ENCODE data around the gene NOTCH1.

NOTCH1 gene

DNA sequence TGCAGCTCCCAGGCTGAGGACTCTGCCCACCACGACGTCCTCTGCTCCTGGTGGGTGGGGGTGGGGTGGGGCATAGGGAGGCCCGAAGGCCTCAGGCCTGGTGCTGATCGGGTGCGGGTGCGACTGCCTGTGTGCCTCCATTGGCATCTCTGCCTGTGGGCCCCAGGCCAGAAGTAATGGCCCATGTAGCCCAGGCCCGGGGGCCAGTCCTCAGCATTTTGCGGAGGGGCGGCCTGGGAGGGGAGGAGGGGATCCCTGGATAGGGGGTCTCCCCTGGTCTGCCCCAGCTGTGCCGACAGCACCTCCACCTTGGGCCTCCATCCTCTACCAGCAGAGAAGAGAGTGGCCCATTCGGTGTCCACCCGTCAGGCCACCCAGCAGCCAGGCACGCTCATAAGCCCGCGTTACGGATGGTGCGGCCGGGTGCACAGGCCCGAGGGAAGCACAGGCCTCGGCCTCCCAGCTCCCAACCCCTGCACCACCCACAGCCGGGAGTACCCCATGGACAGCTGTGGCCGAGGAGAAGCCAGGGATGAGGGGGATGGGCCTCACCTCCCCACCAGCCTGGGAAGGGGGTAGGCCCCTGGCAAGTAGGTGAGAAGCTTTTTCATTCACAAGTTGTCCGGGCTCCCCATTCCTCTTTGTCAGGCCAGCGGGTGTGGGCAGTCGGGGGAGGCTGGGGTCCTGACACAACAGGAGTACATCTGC, 1.8 kb upstream of the NOTCH1 start:
- in situ Hi-C loops (cut with HindIII; ENCODE audit: low sequenced_read_pairs) = no loop called here

DNA sequence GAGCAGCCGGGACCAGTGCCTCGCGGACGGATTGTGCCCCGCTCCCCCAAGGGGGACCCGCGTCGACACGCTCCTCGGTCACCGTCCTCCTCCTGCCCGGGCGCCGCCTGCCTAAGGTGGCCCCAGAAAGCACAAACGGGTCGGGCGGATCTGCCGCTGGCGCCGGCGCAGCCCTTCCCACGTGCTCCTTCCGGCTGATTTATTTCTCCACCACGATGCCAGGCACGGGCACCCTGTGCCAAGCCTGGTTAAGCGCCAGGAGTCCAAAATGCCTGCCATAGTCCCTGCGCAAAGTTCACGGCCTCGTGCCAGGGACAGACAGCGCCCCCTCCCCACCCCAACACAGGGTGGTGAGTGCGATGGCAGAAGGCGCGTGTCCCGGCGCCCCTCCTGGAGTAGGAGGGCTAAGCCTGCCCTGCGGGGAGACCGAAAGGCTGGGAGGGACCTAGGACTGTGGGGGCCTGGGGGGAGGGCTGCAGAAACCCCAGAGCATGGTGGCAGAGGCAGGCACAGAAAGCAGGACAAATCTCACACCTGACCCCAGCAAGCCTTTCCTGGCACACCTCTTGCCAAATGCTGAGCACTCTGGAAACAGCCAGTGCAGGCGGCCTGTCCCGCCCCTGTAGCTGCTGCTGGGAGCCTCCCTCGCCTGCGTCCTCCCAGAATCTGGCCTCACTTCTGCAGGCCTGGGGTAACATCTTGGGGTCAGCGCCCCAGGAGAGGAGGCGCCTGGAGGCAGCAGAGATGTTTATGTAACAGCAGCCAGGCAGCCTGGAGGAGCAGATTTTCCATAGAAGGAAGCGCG, 1.1 kb upstream of the NOTCH1 start:
- in situ Hi-C loops (cut with HindIII; ENCODE audit: low sequenced_read_pairs) = no loop called here

DNA sequence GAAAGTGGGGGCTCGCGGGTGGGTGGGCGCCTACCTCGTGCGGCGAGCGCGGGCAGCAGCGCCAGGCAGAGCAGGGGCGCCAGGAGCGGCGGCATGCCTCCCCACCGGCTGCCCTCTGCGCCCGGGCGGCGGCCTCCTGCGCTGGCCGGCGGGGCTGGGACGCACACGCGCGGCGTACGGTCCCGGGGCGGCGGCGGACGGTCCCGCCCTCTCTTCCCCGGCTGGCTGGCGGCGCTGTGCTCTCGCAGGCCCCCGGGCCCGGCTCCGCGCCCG, 220 bp downstream of the NOTCH1 start:
- in situ Hi-C loops (cut with HindIII; ENCODE audit: low sequenced_read_pairs) = no loop called here

DNA sequence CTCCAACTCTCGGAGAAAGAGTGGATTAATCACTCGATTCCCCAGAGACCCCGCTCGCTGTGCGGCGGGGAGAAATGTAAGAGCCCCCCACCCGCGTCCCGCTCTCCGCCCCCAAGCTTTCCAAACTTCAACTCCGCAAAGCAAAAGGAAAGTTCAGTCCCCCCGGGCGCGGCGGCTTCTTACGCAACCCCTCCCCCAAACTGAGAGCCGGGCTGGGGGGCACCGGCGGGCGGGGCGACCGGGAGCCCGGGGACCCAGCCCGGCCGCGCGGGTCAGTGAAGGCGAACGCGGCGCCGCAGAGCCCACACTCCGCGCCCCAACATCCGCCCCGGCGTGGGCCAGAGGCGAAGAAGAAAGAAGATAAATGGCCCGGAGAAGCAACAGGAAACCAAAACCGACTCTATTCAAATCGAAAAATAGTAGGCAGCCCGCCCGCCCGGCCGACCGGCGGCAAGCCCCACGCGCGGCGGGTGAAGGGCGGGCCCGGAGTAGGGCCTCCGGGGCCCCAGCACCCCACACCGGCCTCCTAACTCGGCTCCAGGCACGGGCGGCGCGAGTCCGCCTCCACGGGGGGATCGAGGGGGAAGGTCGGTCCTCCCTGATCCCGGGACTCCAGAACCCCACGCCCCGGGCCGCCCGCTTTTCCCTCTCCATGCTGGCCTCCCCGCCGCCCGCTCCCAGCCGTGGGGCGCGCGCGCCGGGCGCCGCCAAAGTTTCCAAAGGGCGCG, 720 bp downstream of the NOTCH1 start:
- in situ Hi-C loops (cut with HindIII; ENCODE audit: low sequenced_read_pairs) = no loop called here

DNA sequence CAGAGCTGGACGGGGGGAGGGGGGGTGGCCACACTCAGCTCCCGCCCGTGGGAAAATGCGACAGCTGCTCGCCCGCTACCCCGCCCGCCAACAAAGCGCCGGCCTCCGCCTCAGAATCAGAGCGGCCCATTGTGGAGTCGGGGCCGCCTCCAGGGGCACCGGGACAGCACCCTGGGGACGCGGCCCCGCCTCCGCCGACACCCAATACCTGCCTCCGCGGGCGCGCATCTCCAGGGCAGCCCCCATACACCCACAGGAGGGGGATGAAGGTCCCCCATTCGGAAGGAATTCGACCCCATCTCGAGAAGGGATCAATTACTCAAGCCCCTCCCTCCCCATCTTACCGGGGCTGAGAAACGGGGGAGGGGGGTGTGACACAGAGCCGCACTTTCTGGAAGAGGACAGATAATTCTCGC, 1.3 kb downstream of the NOTCH1 start:
- in situ Hi-C loops (cut with HindIII; ENCODE audit: low sequenced_read_pairs) = no loop called here

DNA sequence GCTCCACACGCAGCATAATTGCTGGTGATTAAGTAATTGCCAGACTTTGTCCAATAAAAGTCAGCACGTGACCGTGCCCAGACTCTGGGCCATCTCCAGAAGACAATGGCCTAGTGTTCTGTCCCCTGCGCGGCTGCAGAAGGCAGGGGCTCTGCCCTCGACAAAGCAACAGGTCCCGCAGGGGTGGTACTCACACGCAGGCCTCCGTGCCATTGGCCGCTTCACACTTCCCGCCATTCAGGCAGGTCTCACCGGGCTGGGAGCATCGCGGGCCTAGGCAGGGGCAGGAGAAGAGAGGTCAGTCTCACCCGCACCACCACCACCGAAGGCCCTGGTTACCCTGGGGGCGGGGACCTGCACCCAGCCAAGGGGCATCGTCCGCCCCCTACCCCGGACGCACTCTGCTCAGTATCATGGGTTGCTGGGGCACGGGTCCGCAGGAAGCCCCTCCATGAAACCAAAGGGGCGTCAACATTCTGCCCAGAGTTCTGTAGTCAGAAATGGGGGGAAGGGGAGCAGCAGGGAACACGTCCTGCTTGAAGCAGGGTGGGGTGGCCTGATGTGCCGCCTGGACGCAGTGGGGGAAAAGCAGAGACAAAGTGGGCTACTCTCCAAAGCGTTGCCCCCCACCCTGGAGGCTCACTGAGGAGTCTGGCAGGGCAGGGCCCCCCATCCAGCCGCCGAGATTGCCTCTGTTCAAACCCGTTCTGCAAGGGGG, 1.9 kb downstream of the NOTCH1 start:
- in situ Hi-C loops (cut with HindIII; ENCODE audit: low sequenced_read_pairs) = no loop called here

DNA sequence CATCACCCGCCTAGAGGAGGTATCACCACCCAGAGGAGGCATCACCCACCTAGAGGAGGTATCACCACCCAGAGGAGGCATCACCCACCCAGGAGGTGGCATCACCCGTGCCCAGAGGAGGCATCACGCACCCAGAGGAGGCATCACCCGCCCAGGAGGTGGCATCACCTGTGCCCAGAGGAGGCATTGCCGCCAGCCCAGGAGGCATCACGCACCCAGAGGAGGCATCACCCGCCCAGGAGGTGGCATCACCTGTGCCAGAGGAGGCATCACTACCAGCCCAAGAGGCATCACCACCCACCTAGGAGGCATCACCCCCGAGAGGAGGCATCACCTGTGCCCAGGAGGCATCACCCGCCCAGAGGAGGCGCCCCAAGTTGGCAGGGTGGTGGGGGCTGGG, 2.6 kb downstream of the NOTCH1 start:
- in situ Hi-C loops (cut with HindIII; ENCODE audit: low sequenced_read_pairs) = no loop called here

DNA sequence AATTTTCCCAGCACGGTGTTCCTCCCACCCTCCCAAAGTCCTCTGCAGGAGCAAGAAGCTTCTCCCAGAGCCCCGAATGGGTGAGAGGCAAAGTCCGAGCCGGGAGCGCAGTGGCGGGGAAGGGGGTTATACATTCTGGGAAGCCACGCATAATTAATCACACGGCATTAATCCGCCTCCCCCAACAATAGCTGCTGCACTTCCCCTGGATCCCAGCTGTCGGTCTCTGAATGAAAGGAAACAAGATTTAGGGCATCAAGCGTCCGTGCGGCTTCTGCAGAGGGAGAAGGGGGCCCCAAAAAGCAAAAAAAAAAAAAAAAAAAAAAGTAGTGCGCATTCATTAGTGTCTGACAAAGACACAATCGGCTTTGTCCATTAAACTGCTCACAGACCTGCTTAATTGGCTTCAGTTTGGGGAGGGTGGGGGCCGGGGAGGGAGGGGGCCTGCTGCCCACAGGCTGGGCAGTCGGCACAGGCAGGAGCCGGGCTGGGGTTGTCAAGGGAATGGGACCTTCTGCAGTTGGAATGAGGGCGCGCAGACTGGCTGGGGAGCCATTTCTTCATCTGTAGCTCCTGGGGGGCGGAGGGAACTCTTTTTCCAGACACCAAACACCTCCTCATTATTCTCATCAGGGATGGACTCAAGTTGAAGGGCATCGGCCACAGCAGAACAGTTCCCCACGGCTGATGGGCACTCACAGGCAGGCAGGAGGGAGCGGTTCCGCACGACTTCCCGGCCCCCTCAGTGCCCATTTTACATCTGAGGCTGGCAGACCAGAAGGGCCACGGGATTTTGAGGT, 3.4 kb downstream of the NOTCH1 start:
- in situ Hi-C loops (cut with HindIII; ENCODE audit: low sequenced_read_pairs) = no loop called here

DNA sequence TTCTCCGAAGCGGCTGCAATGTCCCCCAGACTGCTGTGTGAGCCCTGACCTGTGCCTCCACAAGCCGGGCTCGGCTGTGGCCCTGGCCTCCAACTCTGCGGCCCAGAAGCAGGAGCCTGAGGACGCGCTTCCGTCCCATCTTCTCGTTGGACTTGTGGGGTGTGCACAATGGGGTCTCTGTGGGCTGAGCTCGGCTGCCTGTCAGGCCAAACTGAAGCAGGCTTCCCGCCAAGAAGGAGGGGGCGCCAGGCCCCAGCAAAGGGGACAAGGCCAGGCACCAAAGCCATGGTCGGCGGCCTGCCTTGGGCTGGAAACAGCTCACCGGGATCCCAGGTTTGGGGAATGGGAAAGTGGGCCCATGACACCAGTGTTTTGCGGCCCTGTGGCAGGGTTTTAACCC, 4.1 kb downstream of the NOTCH1 start:
- in situ Hi-C loops (cut with HindIII; ENCODE audit: low sequenced_read_pairs) = no loop called here

DNA sequence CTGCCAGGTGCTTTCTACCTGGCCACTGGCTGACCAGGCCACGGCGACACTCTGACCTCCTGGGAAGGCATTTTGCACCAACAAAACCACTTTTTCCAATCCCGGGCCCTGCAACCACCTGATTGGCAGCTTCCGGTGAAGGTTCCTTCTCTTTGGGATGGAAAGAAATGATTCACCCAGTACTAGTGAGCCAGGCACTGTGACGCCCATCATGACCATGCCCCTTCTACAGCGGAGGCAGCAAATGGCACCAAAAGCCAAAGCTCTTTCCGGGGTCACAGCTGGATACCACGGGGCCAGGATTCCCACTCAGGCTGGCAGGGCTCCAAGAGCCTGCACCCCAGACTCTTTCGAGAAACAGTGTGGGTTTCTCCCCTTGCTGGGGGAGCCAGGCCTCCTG, 4.7 kb downstream of the NOTCH1 start:
- in situ Hi-C loops (cut with HindIII; ENCODE audit: low sequenced_read_pairs) = no loop called here

DNA sequence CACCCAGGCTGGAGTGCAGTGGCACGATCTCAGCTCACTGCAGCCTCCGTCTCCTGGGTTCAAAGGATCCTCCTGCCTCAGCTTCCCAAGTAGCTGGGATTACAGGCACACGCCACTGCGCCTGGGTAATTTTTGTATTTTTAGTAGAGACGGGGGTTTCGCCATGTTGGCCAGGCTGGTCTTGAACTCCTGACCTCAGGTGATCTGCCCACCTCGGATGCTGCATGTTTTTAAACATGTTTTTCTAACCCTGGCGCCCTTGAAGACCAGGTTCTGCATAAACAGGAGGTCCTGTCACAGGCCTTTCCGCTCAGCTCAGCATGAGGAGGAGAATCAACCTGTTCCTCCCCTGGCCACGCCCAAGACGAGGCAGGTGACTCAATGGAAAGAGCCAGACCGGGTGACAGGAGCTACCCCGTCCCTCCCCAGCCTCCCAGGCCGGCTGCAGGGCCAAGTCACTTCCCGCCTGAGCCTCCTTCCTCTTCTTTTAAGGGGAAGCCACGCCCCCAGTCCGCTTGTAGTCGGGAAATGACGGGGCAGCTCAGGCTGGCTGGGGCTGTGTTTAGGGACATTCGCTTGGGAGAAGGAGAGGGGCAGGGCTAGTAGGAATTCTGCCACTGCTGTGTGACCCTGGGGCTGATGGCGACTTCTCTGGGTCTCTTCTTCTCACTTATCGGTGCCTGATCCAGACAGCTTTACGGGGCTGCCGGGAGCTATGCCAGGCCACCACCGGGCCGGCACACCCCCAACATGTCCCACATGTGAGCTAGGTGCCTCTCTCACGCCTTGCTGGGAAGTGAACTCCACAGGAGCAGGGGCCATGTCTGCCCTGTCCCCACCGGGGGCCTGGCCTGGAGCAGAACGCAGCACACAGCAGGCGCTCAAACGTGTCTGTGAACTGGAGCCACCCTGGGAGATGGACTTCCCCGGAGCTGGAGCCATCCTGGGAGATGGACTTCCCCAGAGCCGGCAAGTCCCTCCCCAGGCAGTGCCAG, 6.1 kb downstream of the NOTCH1 start:
- in situ Hi-C loops (cut with HindIII; ENCODE audit: low sequenced_read_pairs) = no loop called here

DNA sequence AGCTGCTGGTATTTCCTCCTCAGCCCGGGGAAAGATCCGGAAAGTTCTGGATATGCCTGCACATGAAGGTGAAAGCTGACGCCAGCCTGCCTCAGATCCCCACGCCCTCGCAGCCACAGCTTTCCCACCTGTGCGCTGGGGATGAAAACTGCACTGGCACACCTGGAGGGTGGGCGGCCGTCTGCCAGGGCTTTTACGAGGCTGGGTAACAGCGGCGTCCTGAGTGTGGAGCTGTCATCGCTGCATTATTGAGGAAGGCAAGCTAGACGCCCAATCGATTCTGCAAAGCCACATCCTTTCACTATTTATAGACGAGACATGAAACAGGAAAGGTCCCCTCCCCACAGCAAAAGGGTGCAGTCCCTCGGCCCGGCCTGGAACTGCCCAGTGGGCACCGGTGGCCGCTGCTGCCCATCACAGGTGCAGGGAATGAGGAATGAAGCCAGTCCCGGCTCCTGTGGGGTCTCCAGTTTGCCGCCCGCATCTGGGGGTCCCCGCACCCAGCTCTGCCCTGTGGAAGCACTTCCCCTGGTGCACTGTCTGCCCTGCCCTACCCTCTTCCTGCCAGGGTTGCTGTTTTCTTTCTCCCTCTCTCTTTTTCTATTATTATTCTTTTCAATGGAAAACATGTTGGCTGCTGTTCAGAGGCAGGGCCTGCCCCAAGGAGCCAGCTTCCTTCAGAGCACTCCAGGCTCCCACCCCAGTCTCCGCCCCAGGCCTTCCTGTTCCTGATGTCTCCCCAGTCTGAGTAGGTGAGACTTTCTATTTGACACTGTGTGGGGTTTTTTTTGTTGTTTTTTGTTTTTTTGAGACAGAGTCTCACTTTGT, 7.0 kb downstream of the NOTCH1 start:
- in situ Hi-C loops (cut with HindIII; ENCODE audit: low sequenced_read_pairs) = no loop called here

DNA sequence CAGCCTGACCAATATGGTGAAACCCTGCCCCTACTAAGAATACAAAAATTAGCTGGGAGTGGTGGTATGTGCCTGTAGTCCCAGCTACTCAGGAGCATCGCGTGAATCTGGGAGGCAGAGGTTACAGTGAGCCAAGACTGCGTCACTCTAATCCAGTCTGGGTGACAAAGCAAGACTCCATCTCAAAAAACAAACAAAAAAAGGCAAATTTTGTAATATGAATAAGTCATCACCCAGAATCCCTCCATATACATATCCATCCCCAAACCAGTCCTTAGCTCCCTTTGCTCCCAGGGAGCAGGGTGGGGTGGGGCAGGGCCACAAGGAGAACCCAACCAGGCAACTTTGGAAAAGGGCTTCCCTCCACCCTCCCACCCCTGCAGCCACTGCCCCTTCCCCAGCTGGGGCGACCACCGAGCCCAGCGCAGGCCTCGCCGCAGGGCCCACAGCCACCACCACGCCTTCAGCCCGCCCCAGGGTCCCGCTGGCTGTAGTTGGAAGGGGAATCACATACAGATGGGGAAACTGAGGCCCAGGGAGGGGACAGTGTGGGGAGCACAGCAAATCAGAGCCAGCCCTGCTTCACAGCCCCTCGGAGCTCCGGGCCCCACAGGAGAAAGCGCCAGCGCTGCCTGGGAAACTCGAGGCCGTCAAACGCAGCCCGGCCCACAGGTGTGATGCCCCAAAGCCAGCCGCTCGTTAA, 7.8 kb downstream of the NOTCH1 start:
- in situ Hi-C loops (cut with HindIII; ENCODE audit: low sequenced_read_pairs) = no loop called here

DNA sequence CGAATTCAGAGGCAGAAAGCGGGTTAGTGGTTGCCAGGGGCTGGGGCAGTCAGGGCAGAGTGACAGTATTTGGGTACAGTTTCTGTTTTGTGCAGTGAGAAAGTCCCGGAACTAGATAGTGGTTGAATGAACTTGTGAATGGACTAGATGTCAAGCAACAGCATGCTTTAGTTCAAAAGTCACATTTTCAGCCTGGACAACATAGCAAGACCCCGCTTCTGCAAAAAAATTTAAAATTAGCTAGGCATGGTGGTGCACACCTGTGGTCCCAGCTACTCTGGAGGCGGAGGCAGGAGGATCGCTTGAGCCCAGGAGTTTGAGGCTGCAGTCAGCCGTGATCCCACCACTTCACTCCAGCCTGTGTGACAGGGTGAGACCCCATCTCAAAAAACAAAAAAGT, 8.4 kb downstream of the NOTCH1 start:
- in situ Hi-C loops (cut with HindIII; ENCODE audit: low sequenced_read_pairs) = no loop called here

DNA sequence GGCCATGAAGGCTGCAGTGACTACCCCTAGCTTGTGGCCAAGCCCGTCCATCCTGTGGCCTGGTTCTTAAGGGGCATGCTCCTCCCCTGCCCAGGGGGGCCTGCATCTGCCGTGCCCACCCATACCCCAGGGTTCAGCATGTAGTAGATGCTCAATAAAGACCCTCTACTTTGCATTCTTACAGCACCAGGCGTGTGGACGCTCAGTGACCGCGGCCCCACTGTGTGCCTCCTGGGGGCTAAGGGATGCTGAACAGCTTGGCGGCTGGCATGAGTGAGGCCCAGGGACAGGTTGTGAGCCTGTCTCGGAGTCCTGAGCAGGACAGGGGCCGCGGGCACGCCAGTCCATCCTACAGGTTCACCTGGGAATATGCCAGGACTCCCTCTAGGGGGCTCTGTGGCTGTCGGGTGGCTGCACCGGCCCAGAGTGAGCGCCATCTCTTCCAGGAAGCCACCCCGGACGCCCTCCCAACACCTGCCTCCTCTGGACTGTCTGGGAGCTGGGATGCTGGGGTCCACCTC, 9.1 kb downstream of the NOTCH1 start:
- in situ Hi-C loops (cut with HindIII; ENCODE audit: low sequenced_read_pairs) = no loop called here

DNA sequence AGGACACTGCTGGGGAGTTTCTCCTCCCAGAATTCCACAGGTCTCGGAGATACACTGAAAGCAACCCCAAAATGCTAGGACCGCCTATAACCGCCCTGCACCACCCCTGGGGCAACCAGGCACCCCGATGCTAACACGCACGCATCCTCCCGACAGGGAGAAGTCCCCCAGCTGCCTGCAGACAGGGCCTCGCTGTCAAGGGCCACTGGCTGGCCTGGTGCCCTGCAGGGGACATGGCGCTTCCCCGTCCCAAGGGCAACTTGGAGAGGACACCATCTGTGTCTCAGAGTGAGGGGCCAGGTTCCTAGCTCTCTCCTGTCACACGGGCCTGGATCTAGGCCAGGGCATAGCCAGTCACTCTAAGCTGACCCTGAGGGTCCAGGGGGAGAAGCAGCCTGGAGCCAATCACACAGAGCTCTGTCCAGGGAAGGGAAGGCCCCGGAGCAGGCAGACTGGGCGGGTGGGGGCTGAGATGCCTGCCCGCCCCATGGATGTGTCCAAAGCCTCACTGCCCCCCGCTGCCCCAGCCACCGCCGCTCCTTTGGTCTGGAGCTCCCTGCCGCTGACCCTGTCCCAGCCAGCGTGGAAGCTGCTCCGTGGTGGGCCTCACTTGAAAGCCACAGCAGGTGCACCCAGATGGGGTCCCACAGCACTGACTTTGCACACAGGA, 9.7 kb downstream of the NOTCH1 start:
- in situ Hi-C loops (cut with HindIII; ENCODE audit: low sequenced_read_pairs) = no loop called here

DNA sequence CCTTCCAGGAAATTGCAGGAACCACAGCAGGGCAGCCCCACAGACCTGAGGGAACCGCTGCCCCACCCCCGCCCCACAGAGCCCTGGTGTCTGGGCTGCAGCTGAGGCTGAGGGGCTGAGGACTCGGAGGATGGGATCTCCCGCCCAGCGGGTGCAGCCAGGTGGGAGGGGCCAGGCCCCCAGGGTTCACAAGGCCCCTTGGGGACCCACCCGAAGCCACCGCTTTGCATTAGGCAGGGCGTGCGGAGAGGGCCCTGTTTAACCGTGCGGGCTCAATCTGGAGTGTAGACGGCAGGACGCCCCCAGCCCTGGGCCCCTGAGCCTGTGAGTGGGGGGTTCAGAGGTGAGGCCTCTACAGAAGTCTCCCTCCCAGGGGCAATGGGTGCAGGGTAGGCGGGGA, 10.8 kb downstream of the NOTCH1 start:
- in situ Hi-C loops (cut with HindIII; ENCODE audit: low sequenced_read_pairs) = no loop called here

All from DLD1 (cell line).